HG03460 (cell line): Measurements from ENCODE around the gene SRC.

Experiments
- ATAC-seq: cut with Tn5 transposase; IDR thresholded peaks from one replicate; pipeline ENCODE4 v1.9.1; 2021; ENCODE audit not compliant: unreplicated experiment

The SRC gene

GRCh38 chr20:37407573-37408002 lies 61.6 kb downstream of the SRC start:
- no peak for ATAC-seq

- ATAC-seq, result no peak
Observed at GRCh38 chr20:37408302-37409193, 62.6 kb downstream of the SRC start.

- ATAC-seq, result no peak
Observed at GRCh38 chr20:37411408-37412219, 65.7 kb downstream of the SRC start.

GRCh38 chr20:37413023-37413334 lies 67.0 kb downstream of the SRC start:
- no peak for ATAC-seq

- ATAC-seq, result no peak
Observed at GRCh38 chr20:37413379-37413778, 67.4 kb downstream of the SRC start.

- ATAC-seq, result no peak
Observed at GRCh38 chr20:37414224-37415035, 68.5 kb downstream of the SRC start.

- ATAC-seq, result no peak
Observed at GRCh38 chr20:37415118-37416085, 69.5 kb downstream of the SRC start.

GRCh38 chr20:37416100-37416847 lies 70.3 kb downstream of the SRC start:
- ATAC-seq, result no peak

GRCh38 chr20:37416848-37417616 lies 71.1 kb downstream of the SRC start:
- no peak for ATAC-seq

- ATAC-seq, result no peak
Observed at GRCh38 chr20:37417617-37418467, 71.9 kb downstream of the SRC start.

GRCh38 chr20:37418591-37419109 lies 72.7 kb downstream of the SRC start:
- no peak for ATAC-seq

GRCh38 chr20:37419307-37419706 lies 73.4 kb downstream of the SRC start:
- no peak for ATAC-seq

- ATAC-seq, result no peak
Observed at GRCh38 chr20:37419774-37420542, 74.0 kb downstream of the SRC start.

- no peak for ATAC-seq
Observed at GRCh38 chr20:37420610-37421009, 74.7 kb downstream of the SRC start.

GRCh38 chr20:37421060-37421905 lies 75.3 kb downstream of the SRC start:
- ATAC-seq, result no peak

GRCh38 chr20:37421988-37422387 lies 76.0 kb downstream of the SRC start:
- no peak for ATAC-seq
